HG02623 (cell line): Measurements from ENCODE around the gene SRSF4.

Source experiments
- ATAC-seq: cut with Tn5 transposase; IDR thresholded peaks from one replicate; pipeline ENCODE4 v1.9.1; 2021; ENCODE audit warnings: moderate library complexity; ENCODE audit not compliant: unreplicated experiment

SRSF4 gene

DNA sequence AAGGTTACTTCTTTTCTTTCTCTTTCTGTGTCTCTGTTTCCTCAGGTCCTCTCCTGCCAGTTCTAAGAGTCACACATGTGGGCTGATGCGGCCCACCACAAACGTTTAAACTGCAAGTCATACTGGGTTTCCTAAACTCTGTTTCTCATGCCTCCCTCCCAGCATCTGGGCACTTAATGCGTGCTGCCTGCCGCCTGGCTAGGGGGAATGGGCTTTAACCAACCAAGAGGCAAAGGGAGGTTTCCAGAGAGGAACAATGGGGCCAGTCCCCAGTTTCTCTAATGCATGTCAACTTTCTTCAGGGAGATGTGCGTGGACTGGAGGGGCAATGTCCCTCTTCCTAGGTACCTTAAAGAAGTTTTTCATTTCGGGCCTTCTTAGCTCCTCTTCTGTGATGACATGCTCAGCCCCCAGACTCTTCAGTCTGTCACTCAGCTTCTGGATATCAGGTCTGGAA, 19.9 kb upstream of the SRSF4 start:
- ATAC-seq = no peak

DNA sequence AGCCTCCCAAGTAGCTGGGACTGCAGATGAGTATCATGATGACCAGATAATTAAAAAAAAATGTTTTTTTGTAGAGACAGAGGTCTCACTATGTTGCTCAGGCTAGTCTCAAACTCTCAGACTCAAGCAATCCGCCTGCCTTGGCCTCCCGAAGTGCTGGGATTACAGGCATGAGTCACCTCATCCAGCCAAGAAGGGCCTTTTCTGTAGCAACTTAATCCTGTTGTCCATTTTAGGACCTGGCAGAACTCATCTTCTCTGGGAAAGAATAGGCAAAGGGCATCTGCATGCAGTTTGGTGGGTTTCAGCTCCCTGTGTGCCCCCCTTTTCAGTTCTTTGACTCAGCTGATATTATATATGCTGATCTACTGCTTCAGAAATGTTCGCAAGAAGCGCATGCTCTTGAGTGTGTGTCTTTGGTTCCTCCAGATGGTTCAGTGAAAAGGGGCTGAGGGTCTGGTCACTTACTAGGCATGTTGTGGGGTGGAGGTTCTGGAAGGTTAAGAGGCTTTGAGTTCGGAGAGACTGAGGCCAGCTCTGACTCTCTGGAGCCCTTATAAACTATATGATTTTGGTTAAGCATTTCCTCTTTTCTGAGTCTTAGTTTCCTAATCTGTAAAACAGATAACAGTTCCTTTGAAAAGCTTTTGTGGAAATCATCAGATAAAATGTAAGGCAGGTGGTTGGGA, 19.4 kb upstream of the SRSF4 start:
- ATAC-seq = no peak

DNA sequence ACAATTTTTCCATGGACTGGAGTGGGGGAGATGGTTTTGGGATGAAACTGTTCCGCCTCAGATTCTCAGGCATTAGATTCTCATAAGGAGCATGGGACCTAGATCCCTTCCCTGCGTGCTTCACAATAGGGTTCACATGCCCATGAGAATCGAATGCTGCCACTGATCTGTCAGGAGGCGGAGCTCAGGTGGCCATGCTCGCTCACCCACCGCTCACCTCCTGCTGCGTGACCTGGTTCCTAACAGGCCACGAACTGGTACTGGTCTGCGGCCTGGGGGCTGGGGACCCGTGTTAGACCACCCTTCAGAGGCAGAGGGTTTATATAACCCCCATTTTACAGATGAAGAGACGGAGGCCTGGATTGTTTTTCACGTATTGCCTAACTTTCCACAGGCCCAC, 16.3 kb upstream of the SRSF4 start:
- ATAC-seq = no peak

DNA sequence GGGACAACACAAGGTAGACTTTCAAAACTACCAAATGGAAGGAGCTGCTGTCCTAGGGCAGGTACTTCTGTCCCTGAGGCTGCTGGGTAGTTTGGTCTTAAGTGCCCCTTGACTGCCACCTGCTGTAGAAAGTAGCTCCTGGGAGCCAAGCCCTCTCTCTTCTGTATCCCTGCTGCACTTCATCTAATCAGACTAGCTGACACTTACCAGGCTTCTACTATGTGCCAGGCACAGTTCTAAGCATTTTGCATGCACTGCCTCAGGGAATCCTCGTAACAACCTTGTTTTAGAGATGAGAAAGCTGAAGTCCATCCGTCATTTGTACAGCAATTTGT, 15.9 kb upstream of the SRSF4 start:
- no peak for ATAC-seq

DNA sequence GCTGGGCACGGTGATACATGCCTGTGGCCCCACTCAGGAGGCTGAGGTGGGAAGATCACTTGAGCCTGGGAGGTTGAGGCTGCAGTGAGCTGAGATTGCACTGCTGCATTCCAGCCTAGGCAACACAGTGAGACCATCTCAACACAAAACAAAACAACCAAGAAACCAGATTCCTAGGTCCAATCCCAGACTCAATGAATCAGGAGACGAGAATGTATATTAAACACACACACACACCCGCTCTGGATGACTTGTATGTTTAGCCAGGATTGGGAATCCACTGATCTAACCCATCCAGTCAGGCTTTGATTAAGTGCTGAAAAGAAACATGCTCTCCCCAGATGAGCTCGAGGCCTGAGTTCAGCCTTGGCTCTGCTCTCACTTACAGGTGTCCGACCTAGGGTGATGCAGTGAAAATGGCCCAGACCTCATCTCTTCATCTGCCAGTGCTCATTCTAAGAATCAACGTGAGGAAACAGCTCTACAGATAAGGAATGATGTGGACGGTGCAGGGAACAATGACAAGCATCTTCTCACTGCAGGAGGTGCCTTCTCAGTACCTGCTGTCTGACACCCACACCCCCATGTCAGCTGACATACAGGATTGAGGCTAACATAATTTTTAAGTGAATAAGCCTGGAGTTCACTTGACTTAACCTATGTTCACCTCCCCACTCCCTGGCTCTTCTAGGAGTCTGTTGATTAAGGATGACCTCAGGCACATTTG, 15.3 kb upstream of the SRSF4 start:
- ATAC-seq = no peak

DNA sequence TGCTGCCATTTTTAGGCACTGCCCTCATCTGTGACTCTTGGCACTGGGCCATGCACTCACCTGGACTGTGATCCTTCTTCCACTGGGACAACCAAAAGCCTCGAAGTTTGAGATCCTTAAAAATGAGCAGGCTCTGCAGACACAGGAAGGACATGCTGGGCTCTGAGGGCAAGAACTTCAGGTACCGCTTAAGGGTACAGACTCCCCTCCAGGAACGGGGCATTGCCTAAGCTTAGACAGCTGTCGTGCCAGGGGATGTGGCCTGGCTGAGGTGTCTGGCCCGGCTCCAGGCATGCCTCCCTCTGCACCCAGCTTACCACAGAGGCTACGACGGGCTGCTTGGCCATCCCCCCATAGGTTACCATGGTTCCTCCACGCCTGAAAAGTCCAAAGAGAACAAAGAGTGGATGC, 14.2 kb upstream of the SRSF4 start:
- no peak for ATAC-seq

DNA sequence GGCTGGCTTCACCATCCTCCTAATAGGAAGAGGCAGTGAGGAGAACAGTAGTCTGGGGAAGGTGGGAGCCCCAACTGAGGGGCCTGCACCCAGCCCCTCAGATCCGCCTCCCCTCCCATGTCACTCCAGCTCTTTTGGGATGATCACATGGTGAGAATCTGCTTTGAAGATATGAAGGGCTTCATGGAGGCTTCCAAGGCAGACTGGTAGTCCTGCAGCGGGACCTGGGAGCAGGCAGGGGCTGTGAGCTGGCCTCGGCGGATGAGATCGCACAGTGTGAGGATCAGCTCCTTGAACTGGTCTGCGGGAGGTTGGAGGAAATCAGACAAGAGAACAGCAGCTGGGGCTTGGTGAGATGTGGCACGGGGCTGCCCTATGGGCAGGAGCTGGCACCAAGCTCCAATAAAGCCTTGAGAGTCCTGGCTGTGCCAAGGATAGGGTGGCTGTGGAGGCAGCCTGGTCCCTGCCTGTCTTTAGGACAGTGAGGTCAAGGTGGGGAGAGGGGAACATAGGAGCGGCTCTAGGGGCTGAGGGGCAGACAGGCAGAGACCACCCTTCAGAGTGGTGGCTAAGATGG, 12.3 kb upstream of the SRSF4 start:
- ATAC-seq = no peak

DNA sequence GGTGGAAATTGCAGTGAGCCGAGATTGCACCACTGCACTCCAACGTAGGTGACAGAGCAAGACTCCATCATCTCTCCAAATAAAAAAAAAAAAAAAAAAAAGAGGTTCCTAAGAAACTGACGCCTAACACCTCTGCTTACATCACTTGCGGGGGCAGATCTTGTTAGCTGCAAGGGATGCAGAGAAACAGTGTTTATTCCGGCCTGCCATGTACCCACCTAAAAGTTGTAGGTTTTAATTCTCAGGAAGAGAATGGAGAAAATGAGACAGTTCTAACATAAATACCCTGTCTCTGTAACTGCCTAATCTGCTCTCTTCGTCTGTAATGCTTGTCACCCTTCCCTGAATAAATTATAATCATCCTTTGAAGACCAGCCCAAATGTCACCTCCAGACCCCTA, 9.0 kb upstream of the SRSF4 start:
- ATAC-seq = no peak

DNA sequence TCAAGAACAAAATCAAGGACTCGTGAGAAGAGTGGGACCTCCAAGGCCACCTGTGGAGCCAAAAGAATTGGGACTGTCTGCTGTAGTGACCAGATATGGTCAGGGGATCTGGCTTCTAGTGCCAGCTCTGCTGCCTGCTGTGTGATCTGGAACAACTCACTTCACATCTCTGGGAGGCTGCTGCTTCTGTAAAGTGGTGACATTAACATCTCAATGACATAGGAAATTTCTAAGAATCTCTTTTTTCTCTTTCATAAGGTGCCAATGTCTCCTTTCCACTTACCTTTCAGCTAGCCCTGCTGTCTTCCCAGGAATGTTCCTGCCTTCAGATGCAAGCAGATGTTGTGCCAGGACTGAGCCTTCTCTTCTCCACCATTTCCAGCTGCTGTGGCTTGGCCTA, 5.0 kb upstream of the SRSF4 start:
- no peak for ATAC-seq

DNA sequence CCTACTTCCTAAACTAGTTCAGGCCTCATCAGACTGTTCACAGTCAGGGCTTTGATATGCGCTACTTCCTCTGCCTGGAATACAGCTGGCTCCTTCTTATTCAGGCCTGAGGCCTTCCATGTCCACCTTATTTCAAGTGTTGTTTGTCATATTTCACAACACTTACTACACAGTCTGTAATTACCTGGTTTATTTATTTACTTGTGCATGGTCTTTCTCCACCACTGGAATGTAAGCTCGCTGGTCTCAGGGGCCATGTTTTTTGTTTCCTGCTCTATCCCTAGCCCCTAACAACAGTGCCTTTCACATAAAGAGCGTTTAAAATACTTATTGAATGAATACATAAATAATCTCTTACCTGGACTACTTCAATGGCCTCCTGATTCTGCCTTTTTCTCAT, 4.6 kb upstream of the SRSF4 start:
- ATAC-seq = no peak

DNA sequence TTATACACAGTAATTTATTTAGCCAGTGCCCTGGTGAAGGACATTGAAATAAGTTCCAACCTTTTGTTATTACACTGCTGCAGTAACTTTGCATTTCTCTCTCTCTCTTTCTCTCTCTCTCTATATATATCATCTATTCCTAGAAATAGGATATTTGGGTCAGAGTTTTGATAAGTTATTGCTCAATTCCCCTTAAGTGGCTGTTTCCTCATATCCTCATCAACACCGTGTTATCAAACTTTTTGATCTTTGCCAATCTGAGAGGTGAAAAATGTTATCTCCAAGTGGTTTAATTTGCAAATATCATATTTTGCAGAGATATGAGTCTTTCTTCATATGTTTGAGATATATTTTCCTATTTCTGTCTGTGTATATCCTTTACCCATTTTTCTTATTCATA, 1.6 kb upstream of the SRSF4 start:
- no peak for ATAC-seq

DNA sequence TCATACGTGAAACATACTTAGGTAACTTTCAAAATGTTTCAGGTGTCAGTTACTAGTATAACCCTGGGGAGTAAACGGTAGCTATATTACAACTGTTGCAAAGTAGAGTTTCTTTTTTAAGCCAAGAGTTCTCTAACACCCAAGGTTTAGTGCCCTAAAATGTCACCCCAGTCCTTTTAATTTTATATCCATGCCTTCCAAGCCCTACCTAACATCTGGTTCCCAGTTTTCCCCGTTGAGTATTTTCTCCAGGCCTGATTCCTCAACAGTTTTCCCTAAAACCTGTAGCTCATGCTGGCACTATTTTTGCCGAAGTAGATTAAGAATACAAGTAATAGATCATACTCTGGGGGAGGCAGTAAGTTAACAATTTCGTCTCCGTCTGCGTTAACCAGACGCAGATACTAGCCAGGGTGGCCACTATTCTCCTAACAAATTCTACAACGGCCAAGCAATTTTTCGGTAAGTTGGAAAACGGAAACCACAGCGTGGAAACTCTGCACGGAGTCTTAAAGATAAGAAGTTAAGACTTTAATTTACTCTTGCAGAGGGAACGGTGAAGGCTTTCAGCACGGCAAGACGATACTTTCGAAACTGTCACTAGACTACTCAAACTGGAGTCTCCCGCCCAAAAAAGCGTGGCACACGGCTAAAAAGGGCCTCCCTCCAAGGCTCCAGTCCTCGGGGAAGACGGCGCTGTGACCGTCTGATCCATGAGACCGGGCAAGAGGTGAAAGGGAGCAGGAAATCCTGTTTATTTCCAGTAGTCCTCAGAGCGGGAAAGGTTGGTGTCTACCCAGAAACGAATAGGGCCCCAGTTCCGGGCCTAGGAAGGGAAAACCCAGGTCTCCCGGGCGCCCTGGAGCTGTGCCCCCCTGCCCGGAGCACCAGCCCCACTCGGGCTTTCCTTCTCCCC, 945 bp downstream of the SRSF4 start:
- ATAC-seq = no peak

DNA sequence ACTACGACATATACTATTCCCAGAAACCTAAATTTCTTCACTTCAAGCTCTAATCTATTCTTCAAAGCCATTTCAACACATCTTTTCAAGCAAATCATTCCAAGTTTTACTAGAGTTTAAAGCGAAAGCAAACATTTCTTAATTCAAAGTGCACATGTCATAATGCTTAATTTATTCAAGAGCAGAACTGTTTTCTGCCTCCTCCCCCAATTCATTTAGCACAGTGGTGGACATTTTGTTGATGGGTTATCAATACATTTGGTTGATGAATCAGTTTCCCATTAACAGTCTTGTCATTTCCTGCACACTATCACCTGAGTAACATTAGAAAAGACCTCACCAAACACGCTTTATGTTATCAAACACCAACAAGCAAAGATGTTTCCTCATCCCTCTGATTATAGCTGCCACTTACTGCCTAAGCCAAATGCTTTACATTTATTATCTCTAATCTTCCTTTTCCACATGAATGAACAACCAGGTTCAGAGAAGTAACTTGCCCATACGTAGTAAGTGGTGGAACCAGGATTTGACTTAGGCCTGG, 2.0 kb downstream of the SRSF4 start:
- no peak for ATAC-seq

DNA sequence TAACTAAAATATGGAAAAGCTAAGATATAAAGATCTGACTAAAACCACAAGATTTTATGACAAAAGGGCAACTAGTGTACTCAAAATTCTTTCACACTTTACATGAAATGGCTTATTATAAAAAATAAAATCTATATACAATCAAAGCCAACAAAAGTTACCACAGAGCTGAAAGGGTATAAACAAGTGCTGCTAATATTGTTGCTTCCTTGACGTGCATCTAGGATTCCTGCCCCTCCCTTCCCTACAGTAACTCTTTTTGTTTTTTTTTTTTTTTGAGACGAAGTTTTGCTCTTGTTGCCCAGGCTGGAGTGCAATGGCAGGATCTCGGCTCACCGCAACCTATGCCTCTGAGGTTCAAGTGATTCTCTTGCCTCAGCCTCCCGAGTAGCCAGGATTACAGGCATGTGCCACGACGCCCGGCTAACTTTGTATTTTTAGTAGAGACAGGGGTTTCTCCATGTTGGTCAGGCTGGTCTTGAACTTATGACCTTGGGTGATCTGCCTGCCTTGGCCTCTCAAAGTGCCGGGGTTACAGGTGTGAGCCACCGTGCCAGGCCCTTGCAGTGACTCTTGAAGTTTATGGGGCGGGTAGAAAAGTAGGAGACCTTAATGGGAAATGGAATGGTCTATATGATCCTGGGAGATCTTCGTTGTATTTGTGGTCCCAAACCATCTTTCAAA, 4.5 kb downstream of the SRSF4 start:
- no peak for ATAC-seq

DNA sequence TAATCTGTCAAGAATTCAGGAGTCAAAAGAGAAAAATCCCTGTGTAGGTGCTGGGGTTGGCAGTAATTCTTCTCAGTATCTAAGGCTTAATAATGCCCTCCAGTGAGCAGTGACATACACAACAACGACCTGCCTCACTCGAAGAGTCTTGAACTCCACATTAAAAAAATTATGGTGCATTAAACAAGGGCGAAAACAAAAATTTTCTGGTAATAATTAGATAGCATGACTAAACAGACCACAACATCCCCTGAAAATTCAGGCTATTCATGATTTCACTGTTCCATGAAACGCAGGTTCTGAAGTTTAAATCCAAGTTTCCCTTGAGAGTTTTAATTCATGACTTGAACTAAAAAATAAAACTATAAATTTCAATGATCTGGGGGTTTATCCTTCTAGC, 5.1 kb downstream of the SRSF4 start:
- no peak for ATAC-seq

DNA sequence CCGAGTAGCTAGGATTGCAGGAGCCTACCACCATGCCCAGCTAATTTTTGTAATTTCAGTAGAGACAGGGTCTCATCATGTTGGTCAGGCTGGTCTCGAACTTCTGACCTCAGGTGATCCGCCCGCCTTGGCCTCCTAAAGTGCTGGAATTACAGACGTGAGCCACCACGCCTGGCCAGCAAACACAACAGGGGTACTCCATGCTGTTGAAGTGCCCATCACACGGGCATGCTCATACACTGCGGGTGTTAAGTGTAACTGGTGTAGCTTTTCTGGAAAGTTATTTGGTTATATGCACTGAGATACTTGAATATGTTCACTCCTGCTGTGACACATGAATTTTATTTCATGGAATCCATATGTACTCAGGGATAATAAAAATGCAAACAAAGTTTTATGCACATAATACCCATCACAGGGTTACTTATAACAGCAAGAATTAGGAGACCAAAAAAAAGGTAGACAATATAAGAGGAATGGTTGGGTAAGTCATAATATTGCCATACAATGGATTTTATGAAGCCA, 9.2 kb downstream of the SRSF4 start:
- ATAC-seq = no peak

DNA sequence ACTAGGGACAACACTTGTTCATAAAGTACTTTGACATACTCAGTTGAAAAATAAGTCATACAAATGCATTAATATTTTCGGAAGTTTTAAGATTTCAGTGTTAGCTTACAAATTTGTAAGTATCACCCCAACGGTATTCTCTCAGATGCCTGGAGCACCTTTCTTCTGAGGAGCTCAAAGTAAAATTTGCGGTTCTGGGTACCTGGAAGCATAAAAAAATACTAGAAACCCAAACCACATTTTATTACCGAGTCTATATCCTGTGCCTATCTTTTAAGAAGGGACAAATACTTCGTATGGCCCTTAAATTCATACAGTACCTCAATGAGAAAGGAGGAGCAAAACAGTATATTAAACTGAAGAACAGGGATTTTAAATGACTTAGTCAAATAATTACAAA, 10.2 kb downstream of the SRSF4 start:
- ATAC-seq = no peak

DNA sequence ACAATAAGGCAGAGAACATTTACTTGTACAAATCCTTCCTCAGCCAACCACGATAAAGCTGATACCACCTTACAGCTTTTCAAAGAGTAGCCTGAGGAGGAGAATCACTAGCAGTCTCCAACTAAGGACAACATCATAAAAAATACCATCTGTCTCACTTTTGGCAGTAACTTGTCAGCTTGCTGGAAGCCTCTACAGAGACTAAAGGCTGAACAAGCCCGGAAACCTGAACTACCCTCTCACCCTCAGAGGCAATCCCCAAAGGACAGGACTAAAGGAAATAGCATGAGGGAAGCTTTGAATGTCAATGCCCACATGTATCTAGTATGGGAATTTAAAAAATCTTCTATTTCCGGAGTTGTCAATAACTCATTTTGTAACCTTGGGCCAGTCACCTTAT, 10.6 kb downstream of the SRSF4 start:
- no peak for ATAC-seq

DNA sequence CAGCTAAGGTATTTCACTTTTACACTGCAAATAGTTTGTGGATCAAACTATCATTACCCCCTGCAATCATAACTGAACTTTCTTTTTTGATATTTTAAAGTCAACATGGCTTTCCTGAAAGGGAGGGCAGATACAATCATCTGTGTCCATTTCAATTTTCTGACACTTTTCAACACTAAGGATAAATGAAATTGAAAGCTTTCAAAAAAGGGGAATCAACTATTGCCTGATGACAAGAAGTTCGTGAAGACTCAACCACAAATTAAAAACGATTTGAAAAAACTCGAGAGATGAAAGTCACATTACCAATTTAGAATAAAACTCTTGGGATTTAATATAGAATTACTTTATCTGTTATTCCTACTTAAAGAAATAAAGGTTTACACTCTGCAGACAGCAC, 11.7 kb downstream of the SRSF4 start:
- no peak for ATAC-seq

DNA sequence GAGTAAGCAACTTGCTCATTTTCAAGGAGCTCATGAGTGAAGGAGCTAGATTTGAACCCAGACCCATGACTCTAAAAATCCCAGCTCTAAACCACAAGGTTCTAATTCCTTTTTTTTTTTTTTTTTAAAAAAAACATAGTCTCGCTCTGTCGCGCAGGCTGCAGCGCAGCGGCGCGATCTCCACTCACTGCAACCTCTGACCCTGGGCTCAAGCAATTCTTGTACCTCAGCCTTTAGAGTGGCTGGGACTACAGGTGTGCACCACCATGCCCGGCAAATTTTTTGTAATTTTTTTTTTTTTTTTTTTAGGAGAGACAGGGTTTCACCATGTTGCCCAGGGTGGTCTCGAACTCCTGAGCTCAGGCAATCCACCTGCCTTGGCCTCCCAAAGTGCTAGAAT, 13.8 kb downstream of the SRSF4 start:
- ATAC-seq = no peak
